GM12878 (cell line): ENCODE results near the gene AIRE. TPM values are rescaled to one million over a fixed set of nuclear protein-coding genes. Genes with fewer than 3 reads are reported as not detected.

Experiments used
- ATAC-seq: fragments of 200-7000 bp; cut with Tn5 transposase; 3 replicates; pipeline ENCODE4 v1.9.1; 2020; ENCODE audit warnings: mild to moderate bottlenecking, moderate library complexity
- BruUV-seq: library from RNA; stranded (reverse); fragments of 400-500 nt; replicated peaks from 2 replicates; lab custom pipeline; 2021; lab: Mats Ljungman, UMichigan
- CTCF ChIA-PET: fragments of 300-600 bp; sonication (Branson Sonifier 250); formaldehyde crosslinking; extraction: SDS; loops from one replicate; lab custom pipeline; 2021; ENCODE audit warnings: inconsistent platforms; lab: Yijun Ruan, JAX
- POLR2A ChIA-PET: fragments of 350-600 bp; formaldehyde crosslinking; extraction: SDS; loops from one replicate; lab custom pipeline; 2021; ENCODE audit warnings: inconsistent platforms; lab: Charles Lee
- RAD21 ChIA-PET: fragments of 300-600 bp; sonication (Branson Sonifier 250); formaldehyde crosslinking; loops from one replicate; lab custom pipeline; 2023; ENCODE audit warnings: antibody characterized with exemption; ENCODE audit not compliant: unreplicated experiment; lab: Charles Lee
- SMC1A ChIA-PET: fragments of 300-600 bp; sonication (Branson Sonifier 250); formaldehyde crosslinking; loops from one replicate; lab custom pipeline; 2023; ENCODE audit not compliant: unreplicated experiment, uncharacterized antibody; lab: Charles Lee
- DNase-seq: peaks from one replicate; pipeline ENCODE4 v3.0.0-alpha.2; 2011; ENCODE audit warnings: low read depth, low spot score
- FAIRE-seq: peaks from 3 replicates; lab custom pipeline; 2011; peaks lifted over from hg19 to GRCh38; lab: Jason Lieb, UNC
- H2AFZ ChIP-seq: 2 replicates; pipeline ENCODE4 v1.6.0; 2011; ENCODE audit warnings: low read depth, low read length, control low read depth; ENCODE audit not compliant: control insufficient read depth
- H3K27ac ChIP-seq: 2 replicates; pipeline ENCODE4 v1.5.1; 2011; ENCODE audit warnings: control low read depth; ENCODE audit not compliant: control insufficient read depth, insufficient read depth
- H3K27me3 ChIP-seq, 2 experiments: replicated peaks in 1 of 2; 2 replicates each; pipeline versions ENCODE4 v1.6.0 to v1.6.1; 2011; ENCODE audit warnings: low read length in 1 of 2; ENCODE audit not compliant: control insufficient read depth in 2 of 2, insufficient read depth in 2 of 2
- H3K36me3 ChIP-seq, 2 experiments: 2 replicates each; pipeline ENCODE4 v1.5.1; 2011; ENCODE audit warnings: low read length in 1 of 2; ENCODE audit not compliant: control insufficient read depth in 2 of 2, insufficient read depth in 2 of 2
- H3K4me1 ChIP-seq: 2 replicates; pipeline ENCODE4 v1.6.1; 2011; ENCODE audit warnings: mild to moderate bottlenecking, low read length, moderate library complexity, mixed read lengths; ENCODE audit not compliant: control insufficient read depth, insufficient read depth
- H3K4me2 ChIP-seq: 2 replicates; pipeline ENCODE4 v1.6.0; 2011; ENCODE audit warnings: control low read depth; ENCODE audit not compliant: control insufficient read depth, insufficient read depth
- H3K4me3 ChIP-seq: fragments of 200-600 bp; sonication (generic); 2 replicates; pipeline ENCODE4 v1.5.1; 2016
- H3K79me2 ChIP-seq: 2 replicates; pipeline ENCODE4 v1.6.0; 2011; ENCODE audit warnings: low read length; ENCODE audit not compliant: control insufficient read depth, insufficient read depth
- H3K9ac ChIP-seq: 2 replicates; pipeline ENCODE4 v1.8.0; 2011; ENCODE audit warnings: low read length, control low read depth, mixed read lengths; ENCODE audit not compliant: control insufficient read depth, insufficient read depth
- H3K9me3 ChIP-seq: replicated peaks from 3 replicates; pipeline ENCODE4 v1.5.1; 2011; ENCODE audit warnings: mild to moderate bottlenecking, low read length; ENCODE audit not compliant: control insufficient read depth, insufficient read depth
- H4K20me1 ChIP-seq: 2 replicates; pipeline ENCODE4 v1.6.0; 2011; ENCODE audit not compliant: control insufficient read depth, insufficient read depth
- CBX5 ChIP-seq: sonication (generic); IDR thresholded peaks from 2 replicates; pipeline ENCODE4 v1.6.1; 2016; ENCODE audit warnings: low read depth, moderate library complexity, mild to moderate bottlenecking, inconsistent platforms
- ESRRA ChIP-seq: IDR thresholded peaks from 2 replicates; pipeline ENCODE4 v1.6.1; 2012; ENCODE audit warnings: mild to moderate bottlenecking, low read length, improper control_type of control experiment
- ETV6 ChIP-seq, 2 experiments: fragments of 450-650 bp in 1 of 2; IDR thresholded peaks in 1 of 2; conservative IDR thresholded peaks in 1 of 2; 2 replicates each; pipeline ENCODE4 v1.6.1; 2014; ENCODE audit warnings: antibody characterized with exemption in 1 of 2, borderline replicate concordance in 1 of 2, low read depth in 1 of 2, mild to moderate bottlenecking in 1 of 2, moderate library complexity in 1 of 2
- MXI1 ChIP-seq: fragments of 150-350 bp; IDR thresholded peaks from 2 replicates; pipeline ENCODE4 v1.6.1; 2011; ENCODE audit warnings: low read depth, mild to moderate bottlenecking, inconsistent platforms, low read length, improper control_type of control experiment
- NR2C2 ChIP-seq: IDR thresholded peaks from 2 replicates; pipeline ENCODE4 v1.6.1; 2011; ENCODE audit warnings: borderline replicate concordance, low read depth; ENCODE audit not compliant: control insufficient read depth, insufficient read length
- POLR2A ChIP-seq: IDR thresholded peaks from 2 replicates; pipeline ENCODE4 v1.6.1; 2011; ENCODE audit warnings: low read depth, mild to moderate bottlenecking, low read length
- RUNX3 ChIP-seq: IDR thresholded peaks from 2 replicates; pipeline ENCODE4 v1.6.1; 2012; ENCODE audit warnings: low read length, inconsistent platforms
- SMAD1 ChIP-seq: fragments of 450-650 bp; IDR thresholded peaks from 2 replicates; pipeline ENCODE4 v1.6.1; 2018; ENCODE audit warnings: mild to moderate bottlenecking, low read depth; ENCODE audit not compliant: partially characterized antibody
- TBL1XR1 ChIP-seq: IDR thresholded peaks from 2 replicates; pipeline ENCODE4 v1.6.1; 2012; ENCODE audit warnings: low read depth, low read length, improper control_type of control experiment
- TCF12 ChIP-seq: IDR thresholded peaks from 2 replicates; pipeline ENCODE4 v1.6.1; 2011; ENCODE audit warnings: low read depth, mild to moderate bottlenecking, low read length
- ZNF207 ChIP-seq: fragments of 450-650 bp; IDR thresholded peaks from 2 replicates; pipeline ENCODE4 v1.6.1; 2014; ENCODE audit warnings: antibody characterized with exemption, mild to moderate bottlenecking, borderline replicate concordance
- ZNF217 ChIP-seq: fragments of 450-650 bp; IDR thresholded peaks from 2 replicates; pipeline ENCODE4 v1.6.1; 2017; ENCODE audit warnings: antibody characterized with exemption, mild to moderate bottlenecking
- ZSCAN29 ChIP-seq: fragments of 450-650 bp; IDR thresholded peaks from 2 replicates; pipeline ENCODE4 v1.6.1; 2017; ENCODE audit warnings: mild to moderate bottlenecking, moderate library complexity
- WGBS: methylation state at CpG from one replicate; pipeline ENCODE4 v1.1.6; 2016; ENCODE audit warnings: low lambda C conversion rate; ENCODE audit not compliant: insufficient replicate concordance, insufficient coverage; ENCODE audit errors: missing lambda C conversion rate; 5-methylcytosine and 5-hydroxymethylcytosine counted together
- in situ Hi-C: fragments of 300-500 bp; cut with MboI; formaldehyde crosslinking; loops from 9 replicates; pipeline ENCODE4 v1.14.3; 2018; ENCODE audit warnings: mixed read lengths
- intact Hi-C: fragments of 100-400 bp; cut with micrococcal nuclease; formaldehyde crosslinking; loops from one replicate; pipeline ENCODE4 v1.14.2; 2022; ENCODE audit not compliant: unreplicated experiment
- polyA plus RNA-seq, 11 experiments: library from polyadenylated mRNA; depleted of rRNA in 4 of 11; unstranded in 6 of 11; stranded (reverse) in 5 of 11; fragments of >200 nt; fragmentation: Nextera tagmentation in 4 of 11; fragmentation: Illumina TruSeq in 1 of 11; extraction: Ambion mirVana in 4 of 11; extraction: Trizol in 1 of 11; gene quantifications; 1 replicate in 1 of 11; 2 replicates in 10 of 11; pipeline versions ENCODE4 v1.2.1 to v1.2.3, GENCODE V29; 2011 to 2016; ENCODE audit warnings: inconsistent platforms in 2 of 11, missing spikeins in 2 of 11, low read depth in 1 of 11
- total RNA-seq, 4 experiments: library from RNA; depleted of rRNA in 3 of 4; stranded (reverse); fragments of >200 nt in 3 of 4; fragmentation: Illumina TruSeq in 1 of 4; extraction: Trizol in 1 of 4; gene quantifications; 2 replicates each; pipeline versions ENCODE4 v1.2.1 to v1.2.3, GENCODE V29; 2013 to 2021
- TF ChIP-seq, protein P1 (sequence below): IDR thresholded peaks from 2 replicates; pipeline ENCODE4 v1.6.1; 2012; ENCODE audit warnings: low read depth, low read length, improper control_type of control experiment
- TF ChIP-seq, protein P2 (sequence below), 3 experiments: IDR thresholded peaks in 2 of 3; conservative IDR thresholded peaks in 1 of 3; 2 replicates each; pipeline ENCODE4 v1.5.1; 2011; ENCODE audit warnings: low read depth in 3 of 3, low read length in 3 of 3, mild to moderate bottlenecking in 3 of 3, control low read depth in 2 of 3, moderate library complexity in 2 of 3, inconsistent platforms in 1 of 3, mixed read lengths in 1 of 3; ENCODE audit not compliant: control insufficient read depth in 2 of 3, insufficient read depth in 1 of 3; ENCODE audit errors: extremely low read depth in 1 of 3
- TF ChIP-seq, protein P3 (sequence below): fragments of 450-650 bp; IDR thresholded peaks from 2 replicates; pipeline ENCODE4 v1.6.1; 2018; ENCODE audit warnings: mild to moderate bottlenecking, low read depth, moderate library complexity; ENCODE audit not compliant: partially characterized antibody

The AIRE gene
- total and polyA plus RNA-seq, 10 of the 15 experiments (the other 5 are each of a cell fraction or from before 2014, with no cell fraction given): 0.05 to 0.10 TPM; not detected in 8

DNA sequence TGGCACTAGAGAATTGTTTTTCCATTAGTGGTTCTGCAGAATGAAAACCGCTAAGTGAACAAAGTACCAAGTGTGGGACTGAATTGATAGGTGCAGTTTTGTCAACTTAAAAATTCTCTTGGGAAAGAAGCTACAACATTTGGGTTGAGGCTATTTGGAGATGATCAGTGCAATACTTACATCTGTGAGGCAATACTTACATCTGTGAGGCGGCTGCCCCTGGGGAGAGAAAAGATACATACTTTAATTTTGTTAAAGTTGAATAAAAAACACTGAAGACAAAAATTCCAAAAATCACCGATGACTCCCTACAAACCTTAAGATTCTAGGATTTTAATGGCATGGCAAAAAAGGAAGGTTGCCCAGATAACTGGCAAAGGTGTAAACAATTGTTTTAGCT lies 51.8 kb downstream of the AIRE start:
- 98% methylated on average over 3 of the region's 3 CpGs for WGBS
- FAIRE-seq: peak; percentile 61
- H3K4me1 ChIP-seq: peaks cover 11% of the 10 kb centered on the region
- H3K27me3 ChIP-seq: no peaks in the 10 kb centered on the region
- intact Hi-C loops: loop anchor here (1.0 kb wide), 1 partner anchor 35 kb away; no protein-coding TSS in a partner anchor
- no peak overlapping the region for H3K9ac ChIP-seq
- no peak for DNase-seq
- H3K4me3 ChIP-seq: no peak overlapping the region
- ATAC-seq: no peak
- no peaks in the 10 kb centered on the region for H3K9me3 ChIP-seq
- ChIA-PET RAD21 (no interaction called here), POLR2A (interaction anchor here (1.3 kb wide), 1 partner anchor 37 kb away, joined by 3 read pairs; no protein-coding TSS in a partner anchor), CTCF (interaction anchor here (0.7 to 1.7 kb wide), 6 partner anchors 9 to 54 kb away, joined by 3 to 5 read pairs (median 4); no protein-coding TSS in a partner anchor), SMC1A (interaction anchor here (0.6 to 1.3 kb wide), 2 partner anchors 40 to 478 kb away, joined by 3 to 4 read pairs; no protein-coding TSS in a partner anchor)
- H3K36me3 ChIP-seq: no peaks in the 10 kb centered on the region
- H3K79me2 ChIP-seq: no peaks in the 10 kb centered on the region
- H3K4me2 ChIP-seq: no peak overlapping the region
- in situ Hi-C loops: no loop called here
- TF ChIP-seq RUNX3 (no peak), POLR2A (no peak), ESRRA (no peak), NR2C2 (no peak), ZNF217 (no peak), ETV6 (conservative IDR thresholded peaks at IDR 0.05 in 1 of 2, IDR thresholded peaks at IDR 0.05 in 1 of 2; ENCODE audit: borderline replicate concordance in 1 of 2, low read depth in 1 of 2) (no peak), TCF12 (no peak), SMAD1 (no peak), MXI1 (no peak), ZSCAN29 (no peak), TBL1XR1 (no peak), ZNF207 (no peak), CBX5 (no peak)
- TF ChIP-seq, protein P1, sequence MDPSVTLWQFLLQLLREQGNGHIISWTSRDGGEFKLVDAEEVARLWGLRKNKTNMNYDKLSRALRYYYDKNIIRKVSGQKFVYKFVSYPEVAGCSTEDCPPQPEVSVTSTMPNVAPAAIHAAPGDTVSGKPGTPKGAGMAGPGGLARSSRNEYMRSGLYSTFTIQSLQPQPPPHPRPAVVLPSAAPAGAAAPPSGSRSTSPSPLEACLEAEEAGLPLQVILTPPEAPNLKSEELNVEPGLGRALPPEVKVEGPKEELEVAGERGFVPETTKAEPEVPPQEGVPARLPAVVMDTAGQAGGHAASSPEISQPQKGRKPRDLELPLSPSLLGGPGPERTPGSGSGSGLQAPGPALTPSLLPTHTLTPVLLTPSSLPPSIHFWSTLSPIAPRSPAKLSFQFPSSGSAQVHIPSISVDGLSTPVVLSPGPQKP: no peak
- TF ChIP-seq, protein P2, sequence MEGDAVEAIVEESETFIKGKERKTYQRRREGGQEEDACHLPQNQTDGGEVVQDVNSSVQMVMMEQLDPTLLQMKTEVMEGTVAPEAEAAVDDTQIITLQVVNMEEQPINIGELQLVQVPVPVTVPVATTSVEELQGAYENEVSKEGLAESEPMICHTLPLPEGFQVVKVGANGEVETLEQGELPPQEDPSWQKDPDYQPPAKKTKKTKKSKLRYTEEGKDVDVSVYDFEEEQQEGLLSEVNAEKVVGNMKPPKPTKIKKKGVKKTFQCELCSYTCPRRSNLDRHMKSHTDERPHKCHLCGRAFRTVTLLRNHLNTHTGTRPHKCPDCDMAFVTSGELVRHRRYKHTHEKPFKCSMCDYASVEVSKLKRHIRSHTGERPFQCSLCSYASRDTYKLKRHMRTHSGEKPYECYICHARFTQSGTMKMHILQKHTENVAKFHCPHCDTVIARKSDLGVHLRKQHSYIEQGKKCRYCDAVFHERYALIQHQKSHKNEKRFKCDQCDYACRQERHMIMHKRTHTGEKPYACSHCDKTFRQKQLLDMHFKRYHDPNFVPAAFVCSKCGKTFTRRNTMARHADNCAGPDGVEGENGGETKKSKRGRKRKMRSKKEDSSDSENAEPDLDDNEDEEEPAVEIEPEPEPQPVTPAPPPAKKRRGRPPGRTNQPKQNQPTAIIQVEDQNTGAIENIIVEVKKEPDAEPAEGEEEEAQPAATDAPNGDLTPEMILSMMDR (IDR thresholded peaks at IDR 0.05 in 2 of 3, conservative IDR thresholded peaks at IDR 0.05 in 1 of 3; ENCODE audit: control insufficient read depth in 2 of 3, extremely low read depth in 1 of 3, insufficient read depth in 1 of 3, low read depth in 3 of 3, low read length in 3 of 3): no peak
- TF ChIP-seq, protein P3, sequence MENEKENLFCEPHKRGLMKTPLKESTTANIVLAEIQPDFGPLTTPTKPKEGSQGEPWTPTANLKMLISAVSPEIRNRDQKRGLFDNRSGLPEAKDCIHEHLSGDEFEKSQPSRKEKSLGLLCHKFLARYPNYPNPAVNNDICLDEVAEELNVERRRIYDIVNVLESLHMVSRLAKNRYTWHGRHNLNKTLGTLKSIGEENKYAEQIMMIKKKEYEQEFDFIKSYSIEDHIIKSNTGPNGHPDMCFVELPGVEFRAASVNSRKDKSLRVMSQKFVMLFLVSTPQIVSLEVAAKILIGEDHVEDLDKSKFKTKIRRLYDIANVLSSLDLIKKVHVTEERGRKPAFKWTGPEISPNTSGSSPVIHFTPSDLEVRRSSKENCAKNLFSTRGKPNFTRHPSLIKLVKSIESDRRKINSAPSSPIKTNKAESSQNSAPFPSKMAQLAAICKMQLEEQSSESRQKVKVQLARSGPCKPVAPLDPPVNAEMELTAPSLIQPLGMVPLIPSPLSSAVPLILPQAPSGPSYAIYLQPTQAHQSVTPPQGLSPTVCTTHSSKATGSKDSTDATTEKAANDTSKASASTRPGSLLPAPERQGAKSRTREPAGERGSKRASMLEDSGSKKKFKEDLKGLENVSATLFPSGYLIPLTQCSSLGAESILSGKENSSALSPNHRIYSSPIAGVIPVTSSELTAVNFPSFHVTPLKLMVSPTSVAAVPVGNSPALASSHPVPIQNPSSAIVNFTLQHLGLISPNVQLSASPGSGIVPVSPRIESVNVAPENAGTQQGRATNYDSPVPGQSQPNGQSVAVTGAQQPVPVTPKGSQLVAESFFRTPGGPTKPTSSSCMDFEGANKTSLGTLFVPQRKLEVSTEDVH: no peak
- no peaks in the 10 kb centered on the region for H4K20me1 ChIP-seq
- no TSS peak for BruUV-seq
- no peak overlapping the region for H2AFZ ChIP-seq
- no peak overlapping the region for H3K27ac ChIP-seq
